Esophagus squamous epithelium (tissue), 4 donors: ENCODE results near the gene CCDC88C.

Experiments used
- CTCF ChIP-seq, 6 experiments: fragments of 450-650 bp in 4 of 6; fragments of 200-600 bp in 2 of 6; sonication (generic) in 2 of 6; IDR thresholded peaks; one replicate each; pipeline ENCODE4 v1.5.1; 2016 to 2019; ENCODE audit warnings: antibody characterized with exemption in 6 of 6, mild to moderate bottlenecking in 4 of 6, moderate library complexity in 4 of 6
- POLR2A ChIP-seq, 4 donors: fragments of 450-650 bp; IDR thresholded peaks; one replicate each; pipeline ENCODE4 v1.6.1; 2017; ENCODE audit warnings: antibody characterized with exemption in 4 of 4, mild to moderate bottlenecking in 4 of 4, moderate library complexity in 3 of 4

DNA sequence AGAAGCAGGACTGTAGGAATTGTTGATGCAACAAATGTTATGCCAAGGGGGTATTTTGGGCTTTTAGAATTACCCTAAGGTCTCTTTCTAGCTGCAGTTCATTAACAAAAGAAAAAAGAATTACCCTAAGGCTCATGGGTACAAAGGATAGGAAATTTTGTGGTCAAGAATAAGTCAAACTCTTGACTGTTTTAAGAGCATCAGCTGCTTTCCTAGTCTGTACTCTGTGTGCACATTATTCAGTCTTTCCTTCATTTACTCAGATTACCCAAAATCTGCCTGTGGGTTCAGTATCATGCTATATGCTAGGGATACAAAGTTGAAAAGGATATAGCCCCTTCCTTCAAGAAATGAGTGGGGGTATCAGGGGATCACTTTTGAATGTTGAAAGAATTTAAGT, 36.5 kb upstream of the CCDC88C start:
- TF ChIP-seq CTCF (IDR thresholded peaks at IDR 0.05) (no peak), POLR2A (IDR thresholded peaks at IDR 0.05) (no peak)
